Stimulated activated CD8-positive, alpha-beta memory T cell treated with anti-CD3 and anti-CD28 coated beads, Interleukin-4, amount 100 ng/mL, for 4 hours (primary cell): ENCODE measurements around the gene PRICKLE2.

Experiments used
- DNase-seq, 2 donors: peaks; one replicate each; pipeline ENCODE4 v3.0.0-alpha.2; 2020; ENCODE audit warnings: low read depth in 2 of 2, low spot score in 1 of 2

The PRICKLE2 gene

DNA sequence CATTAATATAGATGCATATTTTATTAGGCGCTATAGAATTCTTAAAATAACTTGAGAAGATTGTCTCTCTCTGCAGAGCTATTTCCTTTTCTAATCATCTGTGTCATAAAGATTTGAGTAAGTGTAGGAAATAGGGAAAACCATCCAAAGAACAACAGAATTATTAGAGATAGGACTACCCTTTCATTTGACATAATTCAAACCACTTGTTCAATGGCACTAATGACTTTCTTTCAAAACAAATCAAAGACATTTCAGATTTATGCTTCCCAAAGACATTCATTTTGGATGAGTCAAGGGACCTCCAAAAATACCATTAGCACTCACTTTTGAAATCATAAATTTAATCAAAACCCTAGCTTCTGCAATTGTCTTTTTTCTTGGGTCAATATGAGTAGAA, 29.5 kb downstream of the PRICKLE2 start:
- DNase-seq: no peak

DNA sequence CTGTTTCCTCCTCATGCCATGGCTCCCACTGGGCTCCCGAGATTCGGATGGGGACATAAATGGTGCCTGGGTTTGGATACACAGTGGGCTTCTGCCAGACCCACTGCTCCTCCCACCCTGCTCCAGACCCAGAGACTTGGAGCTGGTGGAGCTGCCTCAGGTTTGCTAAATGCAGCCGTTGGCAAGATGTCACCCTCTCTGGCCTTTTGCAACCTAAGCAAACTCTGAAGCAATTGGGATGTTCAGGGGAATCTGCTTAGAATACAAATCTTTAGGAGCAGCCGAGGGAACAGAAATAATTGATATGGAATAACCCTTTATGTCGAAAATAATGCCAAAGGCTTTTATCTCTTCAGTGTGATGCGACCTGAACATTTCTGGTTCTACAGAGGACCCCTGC, 33.4 kb downstream of the PRICKLE2 start:
- no peak for DNase-seq

DNA sequence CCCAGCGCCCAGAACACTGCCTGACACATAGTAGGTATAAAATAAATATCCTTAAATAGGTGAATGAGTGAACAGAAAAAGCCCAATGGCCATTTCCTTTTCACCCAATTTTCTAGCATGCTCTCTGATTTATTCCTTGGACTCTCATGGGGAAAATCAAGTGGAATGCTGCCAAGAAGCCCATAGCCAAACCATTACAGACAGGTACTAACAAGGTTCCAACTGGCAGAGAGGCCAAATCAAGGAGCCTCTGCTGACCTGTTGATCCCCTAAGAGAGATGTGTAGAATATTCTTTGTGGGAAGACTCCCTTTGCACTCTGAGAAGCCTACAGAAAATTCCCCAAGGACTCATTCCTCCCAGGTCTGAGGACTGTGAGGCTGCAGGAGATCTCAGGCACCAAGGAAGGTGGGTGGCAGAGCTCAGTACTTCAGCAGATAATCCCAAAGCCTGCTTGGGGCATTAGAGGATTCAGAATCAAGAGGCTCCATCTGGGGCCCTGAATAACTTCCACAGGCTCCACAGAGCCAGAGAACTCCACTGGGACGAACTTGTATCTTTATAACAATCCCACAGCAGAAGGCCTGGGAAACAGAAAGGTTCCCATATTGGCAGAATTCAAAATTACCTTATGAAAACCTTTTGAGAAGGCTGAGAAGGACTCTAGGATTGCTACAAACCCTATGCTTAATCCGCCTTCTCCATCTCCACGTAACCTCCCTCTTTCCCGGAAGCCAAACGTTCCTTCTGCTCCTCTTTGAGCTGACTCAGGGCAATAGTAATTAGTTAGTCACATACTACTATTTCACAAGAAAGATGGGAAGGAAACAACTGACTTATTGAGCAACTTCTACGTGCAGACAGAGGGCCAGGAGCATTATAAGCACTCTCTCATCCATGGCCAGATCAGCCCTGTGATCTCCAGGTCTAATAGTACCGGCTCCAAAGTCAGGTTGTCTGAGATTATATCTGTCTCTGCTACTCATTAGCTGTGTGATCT, 34.5 kb downstream of the PRICKLE2 start:
- no peak for DNase-seq

- no peak for DNase-seq
Measured at GRCh38 chr3:64188810-64189560, 36.3 kb downstream of the PRICKLE2 start.

- no peak for DNase-seq
Measured at GRCh38 chr3:64187065-64187959, 38.0 kb downstream of the PRICKLE2 start.

GRCh38 chr3:64186667-64187064, 38.6 kb downstream of the PRICKLE2 start:
- DNase-seq: no peak

- DNase-seq: no peak
Measured at GRCh38 chr3:64185436-64185835, 39.8 kb downstream of the PRICKLE2 start.

- DNase-seq: no peak
Measured at GRCh38 chr3:64184621-64185020, 40.6 kb downstream of the PRICKLE2 start.

- no peak for DNase-seq
Measured at GRCh38 chr3:64179860-64180259, 45.4 kb downstream of the PRICKLE2 start.

GRCh38 chr3:64179249-64179648, 46.0 kb downstream of the PRICKLE2 start:
- DNase-seq: no peak

GRCh38 chr3:64178419-64178818, 46.8 kb downstream of the PRICKLE2 start:
- DNase-seq: no peak

DNA sequence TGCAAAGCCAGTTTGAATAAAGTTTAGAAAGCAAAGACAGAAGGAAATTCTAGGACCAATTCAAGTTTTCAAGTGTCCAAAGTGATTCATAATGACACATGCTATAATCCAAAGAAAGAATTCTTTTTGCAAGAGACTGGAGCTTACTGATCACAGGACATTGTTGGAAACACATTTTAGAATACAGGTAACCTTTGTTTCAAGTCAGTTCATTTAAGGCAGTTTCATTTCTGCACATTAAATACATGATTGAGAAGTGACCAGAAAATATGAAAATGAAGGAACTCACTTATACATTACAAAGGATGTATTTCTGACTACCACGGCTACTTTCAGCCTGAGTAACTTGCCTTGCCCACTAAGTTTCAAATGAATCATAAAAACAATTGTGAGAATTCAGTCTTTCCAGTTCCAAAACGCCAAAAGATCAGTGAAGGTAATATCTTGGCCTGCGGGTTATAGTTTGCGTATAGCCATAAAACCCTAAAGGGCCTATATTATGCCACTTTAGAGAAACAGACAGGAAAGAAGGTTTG, 48.7 kb downstream of the PRICKLE2 start:
- no peak for DNase-seq

GRCh38 chr3:64174328-64174727, 50.9 kb downstream of the PRICKLE2 start:
- no peak for DNase-seq

DNA sequence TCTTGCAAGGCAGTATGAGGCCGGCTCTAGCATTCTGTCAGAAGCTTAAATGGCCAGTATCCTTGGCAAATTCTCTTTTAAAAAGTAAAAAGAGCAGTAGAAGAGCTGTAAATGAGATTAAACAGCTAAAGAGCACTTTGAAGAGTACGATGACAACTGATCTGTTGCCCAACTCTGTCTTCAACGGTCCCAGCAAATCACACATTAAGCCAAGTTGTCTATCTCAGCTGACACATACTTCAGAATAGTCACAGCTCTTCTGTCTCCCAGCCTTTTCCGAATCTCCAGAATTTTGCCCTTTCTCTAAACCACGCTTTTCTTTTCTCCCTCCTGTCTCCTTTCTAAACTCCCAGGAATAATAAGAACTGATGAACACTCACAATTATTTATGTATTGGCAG, 51.7 kb downstream of the PRICKLE2 start:
- no peak for DNase-seq

DNA sequence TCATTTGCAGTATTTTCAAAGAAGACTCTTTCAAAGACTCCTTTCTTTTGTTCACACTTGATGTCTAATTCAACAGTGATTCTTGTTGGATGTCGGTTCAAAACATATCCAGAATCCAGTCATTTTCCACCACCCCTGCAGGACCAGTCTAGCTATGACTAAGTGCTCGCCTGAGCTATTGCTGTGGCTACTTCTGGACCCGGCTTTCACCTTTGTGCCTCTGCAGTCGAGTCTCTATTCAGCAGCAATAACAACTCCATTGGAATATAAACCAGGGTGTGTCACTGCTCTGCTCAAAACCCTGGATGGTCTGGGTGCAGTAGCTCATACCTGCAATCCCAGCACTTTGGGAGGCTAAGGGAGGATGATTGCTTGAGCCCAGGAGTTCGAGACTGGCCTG, 55.0 kb downstream of the PRICKLE2 start:
- no peak for DNase-seq

DNA sequence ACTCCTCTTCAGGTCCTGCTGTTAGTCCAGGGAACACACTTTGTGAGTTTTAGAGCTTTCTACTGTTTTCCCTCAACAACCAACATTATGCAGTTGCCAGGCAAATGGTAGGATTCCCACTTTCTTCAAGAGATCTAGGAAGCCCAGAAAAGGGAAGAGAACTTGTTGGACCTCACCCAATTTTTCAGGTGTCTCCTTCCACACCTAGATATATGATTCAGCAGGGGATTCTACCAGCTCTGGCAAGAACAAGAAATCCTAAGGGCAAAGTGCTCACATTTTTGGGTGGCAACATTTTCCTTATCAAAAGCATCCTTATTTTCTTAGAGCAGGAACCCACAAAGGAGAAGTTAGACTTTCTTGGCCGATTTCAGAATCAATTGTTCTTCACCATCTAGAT, 57.4 kb downstream of the PRICKLE2 start:
- DNase-seq: no peak

DNA sequence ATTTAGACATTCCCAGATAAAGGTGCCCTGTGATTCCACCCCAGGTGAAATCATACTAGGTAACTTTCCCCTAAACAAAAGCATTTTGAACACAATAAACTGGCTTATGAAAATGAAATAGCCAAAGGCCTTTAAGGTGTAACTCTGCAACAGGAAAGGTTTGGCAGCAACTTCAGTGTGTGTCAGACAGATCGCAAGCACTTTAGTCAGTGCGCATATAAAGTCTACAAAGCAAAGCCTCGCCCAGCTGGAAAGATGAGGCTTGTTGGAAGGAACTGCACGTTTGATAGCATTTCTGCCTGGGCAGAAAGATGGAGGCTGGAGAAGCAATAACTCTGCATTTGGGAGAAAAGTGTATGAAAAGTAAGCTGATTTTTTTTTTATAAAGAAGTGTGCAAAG, 57.9 kb downstream of the PRICKLE2 start:
- DNase-seq: no peak

DNA sequence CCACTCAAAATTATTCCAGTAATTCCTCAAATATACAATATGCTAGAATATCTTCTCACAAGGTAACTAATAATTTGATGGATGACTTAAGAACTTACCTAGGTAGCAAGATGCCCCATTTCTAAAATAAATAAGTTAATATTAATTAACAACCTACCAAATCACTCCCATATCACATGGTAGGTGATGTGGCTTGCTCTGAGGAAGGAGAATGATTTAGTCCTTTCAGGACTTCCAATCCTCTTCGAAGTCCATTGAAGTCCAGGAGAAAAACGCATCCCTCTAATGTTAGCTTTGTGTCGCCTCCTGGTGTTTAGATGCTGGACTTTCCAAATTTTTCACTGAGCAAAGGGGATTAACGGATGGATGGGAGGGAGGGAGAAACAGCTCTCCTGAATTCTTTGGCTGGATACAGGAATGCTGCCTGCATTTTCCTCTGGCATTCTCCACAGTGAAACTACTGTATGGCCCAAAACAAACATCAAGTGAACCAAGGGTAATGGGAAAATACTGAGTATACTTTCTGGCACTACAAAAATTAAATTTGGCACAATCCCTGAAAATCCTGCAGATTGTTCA, 58.6 kb downstream of the PRICKLE2 start:
- no peak for DNase-seq

DNA sequence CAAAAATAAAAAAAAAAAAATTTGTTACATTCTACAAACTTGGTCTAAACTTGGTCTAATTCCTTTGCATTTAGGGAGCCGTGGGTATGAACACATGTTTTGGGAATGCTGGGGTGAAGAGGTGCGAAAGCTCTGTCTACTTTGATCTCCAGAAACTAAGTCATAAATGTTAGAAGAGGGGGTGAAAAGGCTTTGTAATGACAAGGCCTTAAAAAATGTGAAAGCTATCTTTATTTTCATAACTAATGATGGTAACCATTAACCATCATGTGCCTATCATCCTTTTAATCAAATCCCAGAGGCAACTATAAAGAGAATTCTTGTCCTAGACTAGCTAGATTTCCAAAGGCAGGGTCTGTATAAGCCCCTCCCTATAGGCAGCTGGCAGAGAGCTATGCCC, 60.9 kb downstream of the PRICKLE2 start:
- DNase-seq: no peak

DNA sequence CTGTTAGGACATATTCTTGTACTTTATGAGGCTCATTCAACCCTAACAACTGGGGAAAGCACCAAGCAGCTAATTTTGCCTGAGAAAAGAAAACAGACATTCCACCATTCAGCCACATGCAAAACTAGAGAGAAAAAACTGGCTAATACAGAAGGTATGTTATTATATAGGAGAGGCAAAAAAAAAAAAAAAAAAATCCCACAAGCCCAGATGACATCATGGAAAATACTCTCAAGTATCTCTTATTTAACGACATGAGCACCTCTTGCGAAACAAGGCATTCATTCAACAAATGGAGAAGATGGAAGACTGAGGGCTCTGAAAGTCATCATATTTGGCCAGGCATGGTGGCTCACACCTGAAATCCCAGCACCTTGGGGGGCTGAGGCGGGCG, 61.5 kb downstream of the PRICKLE2 start:
- no peak for DNase-seq
